C4-2B (cell line): ENCODE results near the gene SLFN12.
"Not testable (repeated sequence)": the region's sequence is repeated elsewhere in the genome, so short reads cannot be mapped to it uniquely, and the experiment has no call there.

Source experiments
- ZFX ChIP-seq: fragments of 450-650 bp; IDR thresholded peaks from 2 replicates; pipeline ENCODE4 v1.6.1; 2017
- TF ChIP-seq, protein P1 (sequence below): fragments of 450-650 bp; conservative IDR thresholded peaks from 2 replicates; pipeline ENCODE4 v1.5.1; 2017; ENCODE audit warnings: mild to moderate bottlenecking

- TF ChIP-seq, protein P1, sequence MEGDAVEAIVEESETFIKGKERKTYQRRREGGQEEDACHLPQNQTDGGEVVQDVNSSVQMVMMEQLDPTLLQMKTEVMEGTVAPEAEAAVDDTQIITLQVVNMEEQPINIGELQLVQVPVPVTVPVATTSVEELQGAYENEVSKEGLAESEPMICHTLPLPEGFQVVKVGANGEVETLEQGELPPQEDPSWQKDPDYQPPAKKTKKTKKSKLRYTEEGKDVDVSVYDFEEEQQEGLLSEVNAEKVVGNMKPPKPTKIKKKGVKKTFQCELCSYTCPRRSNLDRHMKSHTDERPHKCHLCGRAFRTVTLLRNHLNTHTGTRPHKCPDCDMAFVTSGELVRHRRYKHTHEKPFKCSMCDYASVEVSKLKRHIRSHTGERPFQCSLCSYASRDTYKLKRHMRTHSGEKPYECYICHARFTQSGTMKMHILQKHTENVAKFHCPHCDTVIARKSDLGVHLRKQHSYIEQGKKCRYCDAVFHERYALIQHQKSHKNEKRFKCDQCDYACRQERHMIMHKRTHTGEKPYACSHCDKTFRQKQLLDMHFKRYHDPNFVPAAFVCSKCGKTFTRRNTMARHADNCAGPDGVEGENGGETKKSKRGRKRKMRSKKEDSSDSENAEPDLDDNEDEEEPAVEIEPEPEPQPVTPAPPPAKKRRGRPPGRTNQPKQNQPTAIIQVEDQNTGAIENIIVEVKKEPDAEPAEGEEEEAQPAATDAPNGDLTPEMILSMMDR = not testable (repeated sequence)
- not testable (repeated sequence) for TF ChIP-seq ZFX
Observed at GRCh38 chr17:35421069-35421468, 11.2 kb downstream of the SLFN12 start.
